Measurements from ENCODE around the gene ECPAS. TPM values are rescaled to one million over a fixed set of nuclear protein-coding genes. Genes with fewer than 3 reads are reported as not detected.
"Not testable (repeated sequence)": the region's sequence is repeated elsewhere in the genome, so short reads cannot be mapped to it uniquely, and the experiment has no call there.

ECPAS gene
- total RNA-seq, 1 experiment from 2014 or later, result 71.1 TPM

DNA sequence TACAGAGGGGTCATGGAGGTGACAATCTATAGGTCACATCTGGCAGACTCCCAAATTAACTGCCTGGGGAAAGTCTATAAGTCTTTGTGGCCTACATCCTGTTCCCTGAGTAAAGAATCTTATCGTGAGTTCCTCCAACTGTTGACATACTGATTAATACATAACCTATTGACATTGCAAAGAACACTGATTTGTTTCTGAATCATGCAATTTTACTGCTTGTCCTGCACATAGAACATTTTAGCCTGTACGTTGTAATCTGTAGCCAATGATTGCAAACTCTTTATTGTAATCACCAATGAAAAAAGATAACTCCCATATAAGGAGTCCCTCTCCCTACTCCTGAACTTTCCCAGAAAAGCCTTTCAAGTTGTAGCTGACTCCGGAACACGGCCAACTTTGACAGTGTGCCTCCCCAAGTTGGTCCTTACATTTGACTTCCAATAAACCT lies 135.3 kb downstream of the ECPAS start (continued):
- TF ChIP-seq ZNF274 (IDR thresholded peaks at IDR 0.05; ENCODE audit: low read depth, low read length), result no peak
- TF ChIP-seq, protein P1, sequence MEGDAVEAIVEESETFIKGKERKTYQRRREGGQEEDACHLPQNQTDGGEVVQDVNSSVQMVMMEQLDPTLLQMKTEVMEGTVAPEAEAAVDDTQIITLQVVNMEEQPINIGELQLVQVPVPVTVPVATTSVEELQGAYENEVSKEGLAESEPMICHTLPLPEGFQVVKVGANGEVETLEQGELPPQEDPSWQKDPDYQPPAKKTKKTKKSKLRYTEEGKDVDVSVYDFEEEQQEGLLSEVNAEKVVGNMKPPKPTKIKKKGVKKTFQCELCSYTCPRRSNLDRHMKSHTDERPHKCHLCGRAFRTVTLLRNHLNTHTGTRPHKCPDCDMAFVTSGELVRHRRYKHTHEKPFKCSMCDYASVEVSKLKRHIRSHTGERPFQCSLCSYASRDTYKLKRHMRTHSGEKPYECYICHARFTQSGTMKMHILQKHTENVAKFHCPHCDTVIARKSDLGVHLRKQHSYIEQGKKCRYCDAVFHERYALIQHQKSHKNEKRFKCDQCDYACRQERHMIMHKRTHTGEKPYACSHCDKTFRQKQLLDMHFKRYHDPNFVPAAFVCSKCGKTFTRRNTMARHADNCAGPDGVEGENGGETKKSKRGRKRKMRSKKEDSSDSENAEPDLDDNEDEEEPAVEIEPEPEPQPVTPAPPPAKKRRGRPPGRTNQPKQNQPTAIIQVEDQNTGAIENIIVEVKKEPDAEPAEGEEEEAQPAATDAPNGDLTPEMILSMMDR (IDR thresholded peaks at IDR 0.05 in 2 of 3, conservative IDR thresholded peaks at IDR 0.05 in 1 of 3; ENCODE audit: borderline replicate concordance in 1 of 3, insufficient read depth in 1 of 3, low read depth in 2 of 3, low read length in 2 of 3), result no peak

DNA sequence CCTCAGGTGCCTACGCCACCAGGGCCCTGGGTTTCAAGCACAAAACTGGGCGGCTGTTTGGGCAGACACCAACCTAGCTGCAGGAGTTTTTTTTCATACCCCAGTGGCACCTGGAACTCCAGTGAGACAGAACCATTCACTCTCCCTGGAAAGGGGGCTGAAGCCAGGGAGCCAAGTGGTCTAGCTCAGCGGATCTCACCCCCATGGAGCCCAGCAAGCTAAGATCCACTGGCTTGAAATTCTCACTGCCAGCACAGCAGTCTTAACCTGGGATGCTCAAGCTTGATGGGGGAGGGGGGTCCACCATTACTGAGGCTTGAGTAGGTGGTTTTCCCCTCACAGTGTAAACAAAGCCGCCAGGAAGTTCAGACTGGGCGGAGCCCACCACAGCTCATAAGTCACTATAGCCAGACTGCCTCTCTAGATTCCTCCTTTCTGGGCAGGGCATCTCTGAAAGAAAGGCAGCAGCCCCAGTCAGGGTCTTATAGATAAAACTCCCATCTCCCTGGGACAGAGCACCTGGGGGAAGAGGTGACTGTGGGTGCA lies 149.8 kb downstream of the ECPAS start:
- ATAC-seq; H3K4me2 ChIP-seq (ENCODE audit: low read length); CTCF ChIA-PET; H3K36me3 ChIP-seq (ENCODE audit: control insufficient read depth in 1 of 2, insufficient read depth in 2 of 2, low read length in 2 of 2); H3K4me3 ChIP-seq (replicated peaks in 1 of 2; ENCODE audit: low read depth in 1 of 2, low read length in 2 of 2); DNase-seq (ENCODE audit: low read depth, low spot score); H3K9ac ChIP-seq (ENCODE audit: low read length); H3K9me2 ChIP-seq (ENCODE audit: insufficient read depth); intact Hi-C loops (cut with micrococcal nuclease); H3K27me3 ChIP-seq (ENCODE audit: insufficient read depth, low read length); H2AFZ ChIP-seq (ENCODE audit: low read depth, low read length, poor library complexity, severe bottlenecking); H3K27ac ChIP-seq (ENCODE audit: low read depth, low read length); H4K20me1 ChIP-seq (ENCODE audit: insufficient read depth); RAD21 ChIA-PET (ENCODE audit: low non-redundant PET in 1 of 2, low total read pairs in 2 of 2, uncharacterized antibody in 2 of 2, unreplicated experiment in 2 of 2); H3K79me2 ChIP-seq (ENCODE audit: insufficient read depth, low read length); H3K9me3 ChIP-seq (ENCODE audit: control insufficient read depth in 1 of 2, insufficient read depth in 1 of 2, low read depth in 1 of 2, low read length in 2 of 2); BruUV-seq (replicated peaks); POLR2A ChIA-PET; H3K4me1 ChIP-seq (ENCODE audit: control insufficient read depth in 1 of 2, insufficient read depth in 2 of 2, low read length in 2 of 2): not testable (repeated sequence)

DNA sequence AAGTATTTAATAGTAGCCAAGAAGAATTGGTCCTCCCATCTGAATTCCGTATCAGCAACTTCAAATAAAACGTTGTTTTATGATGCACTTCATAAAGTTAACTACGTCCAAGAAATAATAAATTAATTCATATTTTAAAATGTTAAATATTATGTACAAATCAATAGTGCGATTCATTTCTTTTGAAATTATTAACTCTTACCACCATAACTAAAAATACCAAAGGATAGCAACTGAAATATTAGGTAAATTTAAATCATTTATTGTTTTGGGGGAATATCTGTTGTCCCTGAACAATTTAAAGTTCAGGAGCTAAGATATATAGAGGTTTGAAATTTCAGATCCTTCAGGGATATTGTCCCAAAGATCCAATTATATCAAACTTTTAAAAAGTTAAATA lies 154.1 kb downstream of the ECPAS start, which contains the start of gene OR2K2:
OR2K2 (minus strand) TSS at position 101 of the 400 bp plus-strand sequence. CDS start 1,791 bp downstream, outside the sequence.
- DNase-seq (ENCODE audit: low read depth, low spot score) (no peak), ATAC-seq (no peak)
- BruUV-seq (replicated peaks), result no TSS peak
- TF ChIP-seq POLR2A (IDR thresholded peaks at IDR 0.05; ENCODE audit: borderline replicate concordance, extremely low read depth, insufficient read depth, insufficient read length) (no peak), CBX3 (IDR thresholded peaks at IDR 0.05; ENCODE audit: low read depth) (no peak), ELF1 (IDR thresholded peaks at IDR 0.05; ENCODE audit: borderline replicate concordance, low read depth) (no peak), ZFX (IDR thresholded peaks at IDR 0.05) (no peak), CEBPB (IDR thresholded peaks at IDR 0.05; ENCODE audit: low read depth) (no peak), SP1 (IDR thresholded peaks at IDR 0.05; ENCODE audit: low read depth) (no peak), JUND (IDR thresholded peaks at IDR 0.05) (no peak), EZH2 (IDR thresholded peaks at IDR 0.05) (no peak), FOSL1 (IDR thresholded peaks at IDR 0.05; ENCODE audit: low read depth) (no peak), EGR1 (IDR thresholded peaks at IDR 0.05; ENCODE audit: low read depth) (no peak), ZNF274 (IDR thresholded peaks at IDR 0.05; ENCODE audit: low read depth, low read length) (no peak), POLR2AphosphoS5 (IDR thresholded peaks at IDR 0.05; ENCODE audit: low read depth, low read length) (no peak), RAD21 (IDR thresholded peaks at IDR 0.05; ENCODE audit: low read depth) (no peak)
- TF ChIP-seq, protein P2, sequence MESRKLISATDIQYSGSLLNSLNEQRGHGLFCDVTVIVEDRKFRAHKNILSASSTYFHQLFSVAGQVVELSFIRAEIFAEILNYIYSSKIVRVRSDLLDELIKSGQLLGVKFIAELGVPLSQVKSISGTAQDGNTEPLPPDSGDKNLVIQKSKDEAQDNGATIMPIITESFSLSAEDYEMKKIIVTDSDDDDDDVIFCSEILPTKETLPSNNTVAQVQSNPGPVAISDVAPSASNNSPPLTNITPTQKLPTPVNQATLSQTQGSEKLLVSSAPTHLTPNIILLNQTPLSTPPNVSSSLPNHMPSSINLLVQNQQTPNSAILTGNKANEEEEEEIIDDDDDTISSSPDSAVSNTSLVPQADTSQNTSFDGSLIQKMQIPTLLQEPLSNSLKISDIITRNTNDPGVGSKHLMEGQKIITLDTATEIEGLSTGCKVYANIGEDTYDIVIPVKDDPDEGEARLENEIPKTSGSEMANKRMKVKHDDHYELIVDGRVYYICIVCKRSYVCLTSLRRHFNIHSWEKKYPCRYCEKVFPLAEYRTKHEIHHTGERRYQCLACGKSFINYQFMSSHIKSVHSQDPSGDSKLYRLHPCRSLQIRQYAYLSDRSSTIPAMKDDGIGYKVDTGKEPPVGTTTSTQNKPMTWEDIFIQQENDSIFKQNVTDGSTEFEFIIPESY (IDR thresholded peaks at IDR 0.05; ENCODE audit: extremely low read depth, insufficient replicate concordance, low read length), result no peak

More for the DNA sequence above, 154.1 kb downstream of the ECPAS start, which contains the start of gene OR2K2:
- ChIA-PET POLR2A (no interaction called here), CTCF (no interaction called here), RAD21 (ENCODE audit: low non-redundant PET in 1 of 2, low total read pairs in 2 of 2, uncharacterized antibody in 2 of 2, unreplicated experiment in 2 of 2) (no interaction called here)
- H3K4me1 ChIP-seq (ENCODE audit: control insufficient read depth in 1 of 2, insufficient read depth in 2 of 2, low read length in 2 of 2), result no peaks in the 10 kb centered on the region
- no peaks in the 10 kb centered on the region for H4K20me1 ChIP-seq (ENCODE audit: insufficient read depth)
- no peaks in the 10 kb centered on the region for H3K36me3 ChIP-seq (ENCODE audit: control insufficient read depth in 1 of 2, insufficient read depth in 2 of 2, low read length in 2 of 2)
- H2AFZ ChIP-seq (ENCODE audit: low read depth, low read length, poor library complexity, severe bottlenecking), result no peak within 1 kb of the TSS
- no peak within 1 kb of the TSS for H3K4me2 ChIP-seq (ENCODE audit: low read length)
- intact Hi-C loops (cut with micrococcal nuclease), result no loop called here
- H3K9me2 ChIP-seq (ENCODE audit: insufficient read depth), result no peaks in the 10 kb centered on the region
- no peaks in the 10 kb centered on the region for H3K79me2 ChIP-seq (ENCODE audit: insufficient read depth, low read length)
- no peak within 1 kb of the TSS for H3K9ac ChIP-seq (ENCODE audit: low read length)
- H3K4me3 ChIP-seq (replicated peaks in 1 of 2; ENCODE audit: low read depth in 1 of 2, low read length in 2 of 2), result no peak within 1 kb of the TSS
- H3K27ac ChIP-seq (ENCODE audit: low read depth, low read length), result no peak within 1 kb of the TSS
- 0 out of 2 replicates have a peak, but pooled peaks cover 3% of the 10 kb centered on the region for H3K27me3 ChIP-seq (ENCODE audit: insufficient read depth, low read length)
- H3K9me3 ChIP-seq (ENCODE audit: control insufficient read depth in 1 of 2, insufficient read depth in 1 of 2, low read depth in 1 of 2, low read length in 2 of 2), result no peaks in the 10 kb centered on the region

Data from HCT116 (cell line).